Stimulated activated effector memory CD8-positive, alpha-beta T cell treated with anti-CD3 and anti-CD28 coated beads, Interleukin-12 subunit alpha, Interleukin-12 subunit beta, amount 100 ng/mL, for 72 hours (primary cell): Measurements from ENCODE around the gene CRIM1.

Source experiments
- ATAC-seq: fragments of 150-1000 bp; cut with Tn5 transposase; 2 replicates; pipeline ENCODE4 v1.10.0; 2021
- DNase-seq, 2 donors: peaks; one replicate each; pipeline ENCODE4 v3.0.0; 2021 to 2022; ENCODE audit warnings: low spot score in 2 of 2
- H3K27ac Mint-ChIP-seq: one replicate; pipeline ENCODE4 v1.8.0; 2022; ENCODE audit warnings: mild to moderate bottlenecking, mixed read lengths
- H3K36me3 Mint-ChIP-seq: one replicate; pipeline ENCODE4 v1.8.0; 2022; ENCODE audit warnings: mild to moderate bottlenecking, mixed read lengths
- H3K4me1 Mint-ChIP-seq: one replicate; pipeline ENCODE4 v1.8.0; 2022; ENCODE audit warnings: mixed read lengths
- H3K4me3 Mint-ChIP-seq: one replicate; pipeline ENCODE4 v1.8.0; 2022; ENCODE audit warnings: mild to moderate bottlenecking, mixed read lengths
- H3K9me3 Mint-ChIP-seq: one replicate; pipeline ENCODE4 v1.8.0; 2022; ENCODE audit warnings: mixed read lengths

CRIM1 gene

GRCh38 chr2:36478332-36478738 lies 122.8 kb downstream of the CRIM1 start:
- DNase-seq (no peak), ATAC-seq (no peak)
- H3K4me3 Mint-ChIP-seq: no peak overlapping the region
- peaks cover 13% of the 10 kb centered on the region for H3K9me3 Mint-ChIP-seq
- peaks cover 61% of the 10 kb centered on the region for H3K36me3 Mint-ChIP-seq
- H3K4me1 Mint-ChIP-seq: no peaks in the 10 kb centered on the region
- H3K27ac Mint-ChIP-seq: no peak overlapping the region

GRCh38 chr2:36478999-36479398 lies 123.4 kb downstream of the CRIM1 start:
- Mint-ChIP-seq H3K36me3 (peaks cover 63% of the 10 kb centered on the region), H3K4me1 (no peaks in the 10 kb centered on the region), H3K4me3 (no peak overlapping the region), H3K9me3 (peaks cover 13% of the 10 kb centered on the region), H3K27ac (no peak overlapping the region)
- DNase-seq: no peak
- ATAC-seq: no peak

GRCh38 chr2:36479406-36479805 lies 123.8 kb downstream of the CRIM1 start:
- DNase-seq (no peak), ATAC-seq (no peak)
- no peak overlapping the region for H3K27ac Mint-ChIP-seq
- H3K9me3 Mint-ChIP-seq: peaks cover 13% of the 10 kb centered on the region
- peaks cover 67% of the 10 kb centered on the region for H3K36me3 Mint-ChIP-seq
- H3K4me1 Mint-ChIP-seq: no peaks in the 10 kb centered on the region
- H3K4me3 Mint-ChIP-seq: no peak overlapping the region

- H3K9me3 Mint-ChIP-seq: peaks cover 13% of the 10 kb centered on the region
- H3K4me1 Mint-ChIP-seq: no peaks in the 10 kb centered on the region
- no peak overlapping the region for H3K4me3 Mint-ChIP-seq
- no peak overlapping the region for H3K27ac Mint-ChIP-seq
- no peak for ATAC-seq
- peaks cover 68% of the 10 kb centered on the region for H3K36me3 Mint-ChIP-seq
- no peak for DNase-seq
These were observed 124.5 kb downstream of the CRIM1 start for GRCh38 chr2:36480028-36480427.

- Mint-ChIP-seq H3K4me3 (no peak overlapping the region), H3K4me1 (no peaks in the 10 kb centered on the region), H3K27ac (no peak overlapping the region), H3K36me3 (peaks cover 68% of the 10 kb centered on the region), H3K9me3 (peaks cover 9% of the 10 kb centered on the region)
- DNase-seq (no peak), ATAC-seq (no peak)
These were observed 125.1 kb downstream of the CRIM1 start for GRCh38 chr2:36480636-36481035.

- peaks cover 62% of the 10 kb centered on the region for H3K36me3 Mint-ChIP-seq
These were observed 126.1 kb downstream of the CRIM1 start for GRCh38 chr2:36481709-36482108.

GRCh38 chr2:36482576-36483214 lies 127.1 kb downstream of the CRIM1 start:
- no peak for ATAC-seq
- no peak for DNase-seq
- Mint-ChIP-seq H3K27ac (no peak overlapping the region), H3K9me3 (no peaks in the 10 kb centered on the region), H3K36me3 (peaks cover 52% of the 10 kb centered on the region), H3K4me3 (no peak overlapping the region), H3K4me1 (no peaks in the 10 kb centered on the region)

More at GRCh38 chr2:36481709-36482108, 126.1 kb downstream of the CRIM1 start:
- H3K9me3 Mint-ChIP-seq: no peaks in the 10 kb centered on the region
- H3K4me3 Mint-ChIP-seq: no peak overlapping the region
- no peak overlapping the region for H3K27ac Mint-ChIP-seq
- ATAC-seq: no peak
- no peak for DNase-seq
- H3K4me1 Mint-ChIP-seq: no peaks in the 10 kb centered on the region

- H3K27ac Mint-ChIP-seq: no peak overlapping the region
- H3K9me3 Mint-ChIP-seq: no peaks in the 10 kb centered on the region
- no peak for ATAC-seq
- H3K4me1 Mint-ChIP-seq: no peaks in the 10 kb centered on the region
- no peak overlapping the region for H3K4me3 Mint-ChIP-seq
- peaks cover 46% of the 10 kb centered on the region for H3K36me3 Mint-ChIP-seq
- DNase-seq: no peak
These were observed 127.7 kb downstream of the CRIM1 start for GRCh38 chr2:36483290-36483689.

- DNase-seq: no peak
- peaks cover 34% of the 10 kb centered on the region for H3K36me3 Mint-ChIP-seq
- H3K27ac Mint-ChIP-seq: no peak overlapping the region
- H3K9me3 Mint-ChIP-seq: no peaks in the 10 kb centered on the region
- no peak for ATAC-seq
- peaks cover 5% of the 10 kb centered on the region for H3K4me1 Mint-ChIP-seq
- H3K4me3 Mint-ChIP-seq: no peak overlapping the region
These were observed 128.9 kb downstream of the CRIM1 start for GRCh38 chr2:36484454-36484853.

GRCh38 chr2:36485521-36485920 lies 129.9 kb downstream of the CRIM1 start:
- H3K4me3 Mint-ChIP-seq: no peak overlapping the region
- ATAC-seq: no peak
- H3K27ac Mint-ChIP-seq: no peak overlapping the region
- peaks cover 25% of the 10 kb centered on the region for H3K36me3 Mint-ChIP-seq
- no peaks in the 10 kb centered on the region for H3K9me3 Mint-ChIP-seq
- H3K4me1 Mint-ChIP-seq: peaks cover 9% of the 10 kb centered on the region
- no peak for DNase-seq

GRCh38 chr2:36486521-36487044 lies 131.0 kb downstream of the CRIM1 start:
- H3K9me3 Mint-ChIP-seq: no peaks in the 10 kb centered on the region
- no peak overlapping the region for H3K27ac Mint-ChIP-seq
- H3K4me3 Mint-ChIP-seq: no peak overlapping the region
- peaks cover 9% of the 10 kb centered on the region for H3K4me1 Mint-ChIP-seq
- DNase-seq (no peak), ATAC-seq (no peak)
- H3K36me3 Mint-ChIP-seq: peaks cover 19% of the 10 kb centered on the region

GRCh38 chr2:36487947-36488346 lies 132.4 kb downstream of the CRIM1 start:
- ATAC-seq: no peak

GRCh38 chr2:36489281-36489680 lies 133.7 kb downstream of the CRIM1 start:
- peak overlapping the region; percentile 61 for H3K27ac Mint-ChIP-seq
- no peak for DNase-seq
- no peak overlapping the region for H3K4me3 Mint-ChIP-seq

More at GRCh38 chr2:36487947-36488346, 132.4 kb downstream of the CRIM1 start:
- DNase-seq: no peak
- Mint-ChIP-seq H3K9me3 (no peaks in the 10 kb centered on the region), H3K4me1 (peaks cover 9% of the 10 kb centered on the region), H3K4me3 (no peak overlapping the region), H3K36me3 (peaks cover 11% of the 10 kb centered on the region), H3K27ac (no peak overlapping the region)

GRCh38 chr2:36490749-36491148 lies 135.2 kb downstream of the CRIM1 start:
- no peak for DNase-seq
- Mint-ChIP-seq H3K27ac (no peak overlapping the region), H3K4me1 (peaks cover 9% of the 10 kb centered on the region), H3K36me3 (peaks cover 5% of the 10 kb centered on the region), H3K4me3 (no peak overlapping the region), H3K9me3 (no peaks in the 10 kb centered on the region)
- no peak for ATAC-seq

More at GRCh38 chr2:36489281-36489680, 133.7 kb downstream of the CRIM1 start:
- no peak for ATAC-seq
- peaks cover 9% of the 10 kb centered on the region for H3K4me1 Mint-ChIP-seq
- H3K36me3 Mint-ChIP-seq: peaks cover 7% of the 10 kb centered on the region
- H3K9me3 Mint-ChIP-seq: no peaks in the 10 kb centered on the region

GRCh38 chr2:36492216-36492945 lies 136.8 kb downstream of the CRIM1 start:
- peaks cover 5% of the 10 kb centered on the region for H3K36me3 Mint-ChIP-seq
- peaks cover 9% of the 10 kb centered on the region for H3K4me1 Mint-ChIP-seq
- DNase-seq (no peak), ATAC-seq (no peak)
- H3K9me3 Mint-ChIP-seq: no peaks in the 10 kb centered on the region
- H3K27ac Mint-ChIP-seq: no peak overlapping the region
- H3K4me3 Mint-ChIP-seq: no peak overlapping the region

GRCh38 chr2:36493306-36493705 lies 137.7 kb downstream of the CRIM1 start:
- peaks cover 5% of the 10 kb centered on the region for H3K36me3 Mint-ChIP-seq
- no peak for ATAC-seq
- DNase-seq: no peak

More at GRCh38 chr2:36493306-36493705, 137.7 kb downstream of the CRIM1 start:
- no peaks in the 10 kb centered on the region for H3K9me3 Mint-ChIP-seq
- no peak overlapping the region for H3K4me3 Mint-ChIP-seq
- H3K4me1 Mint-ChIP-seq: peaks cover 9% of the 10 kb centered on the region
- H3K27ac Mint-ChIP-seq: no peak overlapping the region
